GM13977 (cell line): ENCODE data around the gene TPMT.

Experiments
- DNase-seq: peaks from one replicate; pipeline ENCODE4 v3.0.0; 2012; ENCODE audit warnings: low spot score
- in situ Hi-C: fragments of 300-500 bp; cut with MboI; formaldehyde crosslinking; loops from one replicate; pipeline ENCODE4 v1.12.0; 2022; ENCODE audit warnings: low sequenced_read_pairs, low pct_unique_long_range_greater_than_20kb, mixed read lengths, inconsistent platforms; ENCODE audit not compliant: unreplicated experiment
- TF ChIP-seq, protein P1 (sequence below): IDR thresholded peaks from 2 replicates; pipeline ENCODE4 v1.5.1; 2012; ENCODE audit warnings: mild to moderate bottlenecking, control low read depth; ENCODE audit not compliant: insufficient read depth; ENCODE audit errors: extremely low read depth, missing control alignments

The TPMT gene

DNA sequence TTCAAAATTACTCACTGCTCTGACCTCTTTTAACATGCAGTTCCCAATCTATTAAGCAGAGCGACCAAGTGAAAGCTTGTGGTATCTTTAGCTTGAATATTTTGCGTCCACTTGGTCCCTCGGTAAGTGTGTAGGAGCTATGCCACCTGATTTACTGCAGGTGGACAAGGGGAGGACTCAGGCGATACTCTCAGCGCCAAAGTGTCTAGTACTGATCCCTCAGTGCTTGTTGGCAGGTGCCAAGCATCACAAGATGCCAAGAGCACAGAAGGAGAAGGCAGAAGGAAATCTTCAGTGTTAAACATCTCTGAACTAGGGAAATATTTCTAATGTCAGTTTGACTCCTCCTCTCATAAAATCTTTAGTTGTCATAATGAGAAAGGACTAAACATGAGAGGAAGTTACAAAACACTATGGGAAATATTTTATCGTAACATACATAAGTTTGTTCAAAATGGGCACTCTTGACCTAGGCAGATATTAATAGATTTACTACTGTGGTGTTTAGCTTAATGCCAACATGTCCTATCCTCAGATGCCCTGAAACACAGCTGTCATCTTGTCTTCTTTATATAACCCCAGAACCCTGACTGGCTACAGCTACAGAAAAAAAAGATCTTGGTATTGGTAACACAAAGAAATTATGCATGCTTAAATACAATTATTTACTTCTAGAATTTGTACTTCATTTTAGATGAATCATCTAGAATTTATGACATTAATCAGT lies 51.9 kb downstream of the TPMT start:
- in situ Hi-C loops = no loop called here
- TF ChIP-seq, protein P1, sequence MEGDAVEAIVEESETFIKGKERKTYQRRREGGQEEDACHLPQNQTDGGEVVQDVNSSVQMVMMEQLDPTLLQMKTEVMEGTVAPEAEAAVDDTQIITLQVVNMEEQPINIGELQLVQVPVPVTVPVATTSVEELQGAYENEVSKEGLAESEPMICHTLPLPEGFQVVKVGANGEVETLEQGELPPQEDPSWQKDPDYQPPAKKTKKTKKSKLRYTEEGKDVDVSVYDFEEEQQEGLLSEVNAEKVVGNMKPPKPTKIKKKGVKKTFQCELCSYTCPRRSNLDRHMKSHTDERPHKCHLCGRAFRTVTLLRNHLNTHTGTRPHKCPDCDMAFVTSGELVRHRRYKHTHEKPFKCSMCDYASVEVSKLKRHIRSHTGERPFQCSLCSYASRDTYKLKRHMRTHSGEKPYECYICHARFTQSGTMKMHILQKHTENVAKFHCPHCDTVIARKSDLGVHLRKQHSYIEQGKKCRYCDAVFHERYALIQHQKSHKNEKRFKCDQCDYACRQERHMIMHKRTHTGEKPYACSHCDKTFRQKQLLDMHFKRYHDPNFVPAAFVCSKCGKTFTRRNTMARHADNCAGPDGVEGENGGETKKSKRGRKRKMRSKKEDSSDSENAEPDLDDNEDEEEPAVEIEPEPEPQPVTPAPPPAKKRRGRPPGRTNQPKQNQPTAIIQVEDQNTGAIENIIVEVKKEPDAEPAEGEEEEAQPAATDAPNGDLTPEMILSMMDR = no peak
- DNase-seq = no peak

DNA sequence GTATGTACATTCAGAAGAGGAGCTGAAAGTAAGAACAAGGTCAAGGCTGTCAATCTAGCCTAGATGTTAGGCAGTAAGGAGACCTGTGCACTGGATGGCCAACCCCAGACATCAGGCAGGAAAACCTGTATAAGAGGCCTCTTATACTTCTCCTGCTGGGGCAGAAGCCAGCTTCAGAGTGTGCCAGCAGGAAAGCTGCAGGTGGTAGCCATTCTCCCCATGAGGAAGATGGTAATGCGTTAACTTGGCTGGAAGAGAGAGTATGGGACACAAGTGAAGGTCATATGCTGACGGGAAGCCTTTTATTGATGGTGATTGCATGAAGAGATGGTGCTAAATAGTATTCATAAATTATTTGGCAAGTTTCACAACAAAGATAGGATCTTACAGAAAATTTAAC lies 53.0 kb downstream of the TPMT start:
- TF ChIP-seq, protein P1 = no peak
- no peak for DNase-seq
- in situ Hi-C loops = no loop called here

DNA sequence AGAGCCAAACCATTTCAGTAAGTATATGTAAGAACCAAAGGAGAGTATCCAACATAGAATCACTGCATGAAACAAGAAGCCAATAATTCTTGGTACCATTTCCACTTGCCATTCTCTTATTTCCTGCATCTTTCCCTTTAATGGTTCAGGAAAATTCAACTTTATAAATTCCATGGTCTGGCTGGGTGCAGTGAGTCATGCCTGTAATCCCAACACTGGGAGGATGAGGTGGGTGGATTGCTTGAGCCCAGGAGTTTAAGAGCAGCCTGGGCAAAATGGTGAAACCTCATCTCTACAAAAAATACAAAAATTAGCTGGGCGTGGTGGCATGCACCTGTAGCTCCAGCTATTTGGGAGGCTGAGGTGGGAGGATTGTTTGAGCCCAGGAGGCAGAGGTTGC lies 53.6 kb downstream of the TPMT start:
- in situ Hi-C loops = no loop called here
- no peak for DNase-seq
- TF ChIP-seq, protein P1 = no peak

DNA sequence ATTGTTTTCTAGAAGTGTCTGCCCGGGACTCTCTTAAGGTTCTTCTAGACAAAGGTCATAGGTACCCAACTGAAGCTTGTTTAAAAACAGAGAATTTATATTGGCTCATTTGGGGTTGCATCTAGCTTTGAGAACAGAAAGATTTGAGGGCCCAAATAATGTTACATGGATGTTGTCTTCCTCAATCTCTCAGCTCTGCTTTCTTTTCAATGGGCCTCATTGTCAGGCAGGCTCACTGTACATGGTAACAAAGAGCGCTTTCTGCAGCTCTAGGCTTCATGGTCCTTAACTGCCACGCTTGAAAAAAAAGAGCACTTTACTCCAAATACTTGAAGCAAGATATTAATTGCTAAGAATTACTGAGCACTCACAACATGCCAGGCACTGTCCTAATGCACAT lies 54.6 kb downstream of the TPMT start:
- in situ Hi-C loops = no loop called here
- no peak for DNase-seq
- TF ChIP-seq, protein P1 = no peak

DNA sequence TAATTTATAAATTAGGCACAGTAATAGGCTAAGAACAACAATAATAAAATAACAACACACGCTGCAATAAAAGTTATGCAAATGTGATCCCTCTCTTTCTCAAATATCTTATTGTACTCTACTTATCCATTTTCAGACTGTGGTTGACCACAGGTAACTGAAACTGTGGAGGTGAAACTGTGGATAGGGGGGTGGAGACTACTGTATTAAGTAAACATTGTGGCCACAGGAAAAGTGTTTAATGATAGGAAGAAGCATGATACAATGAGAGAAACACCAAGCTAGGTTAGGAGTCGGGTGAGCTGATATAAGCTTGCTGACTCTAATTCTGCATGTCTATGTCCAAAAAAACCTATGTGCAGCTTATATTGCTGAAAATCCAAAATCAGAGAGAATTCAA lies 55.4 kb downstream of the TPMT start:
- in situ Hi-C loops = no loop called here
- TF ChIP-seq, protein P1 = no peak
- DNase-seq = no peak

DNA sequence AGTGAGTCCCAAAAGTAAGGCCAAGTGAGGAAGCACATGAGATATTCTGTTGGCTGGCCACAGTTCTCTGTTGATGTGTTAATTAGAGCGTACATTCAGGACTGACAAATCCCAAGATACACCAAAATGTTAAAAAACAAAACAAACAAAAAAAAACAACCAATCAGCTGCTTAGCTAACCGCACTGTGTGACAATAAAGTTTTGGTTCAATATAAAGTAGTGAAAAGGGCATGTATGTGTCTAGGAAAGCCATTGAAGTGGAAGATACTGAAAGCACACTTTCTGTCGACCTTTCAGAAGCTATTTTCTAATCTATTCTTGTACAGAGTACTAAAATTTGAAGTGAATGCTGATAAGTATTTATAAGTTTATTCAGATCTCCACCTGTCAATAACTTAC lies 58.5 kb downstream of the TPMT start:
- in situ Hi-C loops = no loop called here
- no peak for DNase-seq
- TF ChIP-seq, protein P1 = no peak
